ENCODE measurements around the gene FOSL2. TPM values are rescaled to one million over a fixed set of nuclear protein-coding genes. Genes with fewer than 3 reads are reported as not detected.

Gene FOSL2
- total RNA-seq, 2 donors from 2014 or later, result 44.5 to 52.5 TPM

GRCh38 chr2:28350791-28351285 lies 41.8 kb upstream of the FOSL2 start:
- H3K27me3 Mint-ChIP-seq, result no peaks in the 10 kb centered on the region
- H3K36me3 Mint-ChIP-seq, result no peaks in the 10 kb centered on the region
- no peaks in the 10 kb centered on the region for H3K9me3 Mint-ChIP-seq
- H3K4me1 Mint-ChIP-seq (ENCODE audit: low read depth in 2 of 2), result peaks cover 12 to 21% of the 10 kb centered on the region in 2 donors
- H3K4me3 Mint-ChIP-seq, result no peak overlapping the region
- no peak overlapping the region for H3K27ac Mint-ChIP-seq
- no peak for DNase-seq (ENCODE audit: low spot score)
- ATAC-seq, result no peak

GRCh38 chr2:28351621-28352020 lies 41.0 kb upstream of the FOSL2 start:
- Mint-ChIP-seq H3K9me3 (no peaks in the 10 kb centered on the region), H3K36me3 (no peaks in the 10 kb centered on the region), H3K4me1 (ENCODE audit: low read depth in 2 of 2) (peaks cover 12 to 21% of the 10 kb centered on the region in 2 donors), H3K27me3 (no peaks in the 10 kb centered on the region), H3K4me3 (no peak overlapping the region), H3K27ac (peak overlapping the region in 1 of 2 donors; percentile 41)
- no peak for ATAC-seq
- no peak for DNase-seq (ENCODE audit: low spot score)

DNA sequence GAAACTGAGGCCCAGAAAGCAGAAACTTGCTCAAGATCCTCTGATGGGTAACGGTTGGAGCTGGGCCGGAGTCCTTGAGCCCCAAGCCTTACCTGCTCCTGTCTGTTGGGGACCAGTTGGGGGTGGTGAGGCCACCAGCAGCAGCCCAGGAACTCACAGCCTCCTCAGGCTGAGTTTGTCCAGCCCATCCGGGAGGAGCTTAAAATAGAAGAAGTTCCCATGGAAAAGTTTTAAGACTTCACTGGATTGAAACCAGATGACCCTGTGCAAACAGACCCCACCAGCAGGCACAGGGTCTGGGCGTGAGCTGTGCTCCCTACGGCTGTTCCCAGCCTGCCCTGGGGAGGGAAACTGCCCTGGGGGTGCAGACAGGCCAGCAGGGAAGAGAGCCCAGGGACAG lies 40.6 kb upstream of the FOSL2 start:
- H3K27ac Mint-ChIP-seq, result no peak overlapping the region

DNA sequence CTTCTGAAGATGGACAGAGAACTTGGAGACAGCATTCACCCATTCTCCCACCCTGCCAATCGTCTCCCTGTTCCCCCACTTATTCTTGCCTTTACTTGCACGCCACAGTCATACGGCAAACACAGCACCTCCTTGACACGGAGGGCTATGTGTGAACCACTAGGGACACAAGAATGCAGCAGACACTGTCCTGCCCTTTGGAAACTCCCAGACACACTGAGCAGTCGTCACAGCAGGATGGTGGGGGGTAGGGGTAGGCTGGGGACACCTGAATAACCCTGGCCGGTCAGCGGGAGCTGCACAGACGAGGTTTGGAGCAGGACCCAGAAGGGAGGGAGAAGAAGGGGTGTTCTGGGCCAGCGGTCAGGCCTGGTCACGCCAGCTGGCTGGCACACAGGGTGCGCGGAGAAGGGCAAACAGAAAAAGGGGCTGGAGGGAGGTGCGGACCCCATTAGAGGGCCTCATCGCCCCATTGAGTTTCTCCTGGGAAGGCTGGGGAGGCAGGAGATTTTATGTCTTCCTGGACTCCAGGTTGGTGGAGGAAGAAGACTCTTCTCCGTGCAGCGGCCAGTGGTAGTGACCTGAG lies 40.0 kb upstream of the FOSL2 start:
- no peaks in the 10 kb centered on the region for H3K27me3 Mint-ChIP-seq
- H3K4me3 Mint-ChIP-seq, result no peak overlapping the region
- H3K27ac Mint-ChIP-seq, result no peak overlapping the region
- DNase-seq (ENCODE audit: low spot score), result peak; percentile 47
- ATAC-seq, result no peak
- no peaks in the 10 kb centered on the region for H3K36me3 Mint-ChIP-seq
- H3K4me1 Mint-ChIP-seq (ENCODE audit: low read depth in 2 of 2), result peaks cover 6 to 16% of the 10 kb centered on the region in 2 donors
- H3K9me3 Mint-ChIP-seq, result no peaks in the 10 kb centered on the region

More for the DNA sequence above, 40.6 kb upstream of the FOSL2 start:
- H3K4me1 Mint-ChIP-seq (ENCODE audit: low read depth in 2 of 2), result peaks cover 12 to 21% of the 10 kb centered on the region in 2 donors
- no peaks in the 10 kb centered on the region for H3K9me3 Mint-ChIP-seq
- DNase-seq (ENCODE audit: low spot score) (no peak), ATAC-seq (no peak)
- H3K36me3 Mint-ChIP-seq, result no peaks in the 10 kb centered on the region
- H3K27me3 Mint-ChIP-seq, result no peaks in the 10 kb centered on the region
- no peak overlapping the region for H3K4me3 Mint-ChIP-seq

DNA sequence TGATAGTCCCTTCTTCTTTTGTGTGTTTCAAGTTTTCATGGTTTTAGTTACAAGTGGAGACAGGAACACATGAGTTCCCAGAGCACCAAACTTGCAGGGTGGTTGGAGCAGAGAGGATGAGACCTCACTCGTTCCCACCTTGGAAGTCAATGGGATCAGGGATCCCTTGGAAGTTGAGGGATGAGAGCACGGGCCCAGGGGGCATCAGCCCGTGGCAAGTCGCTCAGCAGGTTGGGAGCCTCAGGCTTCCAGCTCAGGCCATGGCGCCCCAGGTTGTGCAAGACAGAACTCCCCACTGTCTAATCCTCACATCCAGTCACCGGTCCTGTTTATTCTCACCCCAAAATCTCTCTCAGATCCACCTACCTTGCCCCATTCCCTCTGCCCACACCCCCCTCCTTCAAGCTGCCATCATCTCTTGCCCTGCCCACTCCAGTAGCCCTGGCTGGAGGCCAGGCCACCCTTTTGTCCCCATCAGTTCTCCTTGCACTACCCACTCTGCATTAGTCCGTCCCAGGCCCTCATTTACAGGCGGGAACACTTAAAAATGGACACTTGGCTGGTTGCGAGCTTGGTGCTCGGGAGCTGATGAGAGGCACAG lies 37.6 kb upstream of the FOSL2 start:
- no peaks in the 10 kb centered on the region for H3K9me3 Mint-ChIP-seq
- peaks cover 15 to 26% of the 10 kb centered on the region in 2 donors for H3K4me1 Mint-ChIP-seq (ENCODE audit: low read depth in 2 of 2)
- ATAC-seq (no peak), DNase-seq (ENCODE audit: low spot score) (peak; percentile 42)
- H3K27me3 Mint-ChIP-seq, result no peaks in the 10 kb centered on the region
- H3K4me3 Mint-ChIP-seq, result no peak overlapping the region
- H3K36me3 Mint-ChIP-seq, result no peaks in the 10 kb centered on the region
- peak overlapping the region in 1 of 2 donors; percentile 69 for H3K27ac Mint-ChIP-seq

- no peaks in the 10 kb centered on the region for H3K9me3 Mint-ChIP-seq
- H3K36me3 Mint-ChIP-seq, result no peaks in the 10 kb centered on the region
- peak overlapping the region in 1 of 2 donors; percentile 69 for H3K27ac Mint-ChIP-seq
- H3K27me3 Mint-ChIP-seq, result no peaks in the 10 kb centered on the region
- ATAC-seq (no peak), DNase-seq (ENCODE audit: low spot score) (peak; percentile 42)
- H3K4me3 Mint-ChIP-seq, result no peak overlapping the region
- peaks cover 19 to 30% of the 10 kb centered on the region in 2 donors for H3K4me1 Mint-ChIP-seq (ENCODE audit: low read depth in 2 of 2)
Observed at GRCh38 chr2:28355521-28356094, 37.0 kb upstream of the FOSL2 start.

- DNase-seq (ENCODE audit: low spot score), result peak; percentile 59
- H3K27me3 Mint-ChIP-seq, result no peaks in the 10 kb centered on the region
- ATAC-seq, result no peak
- H3K4me1 Mint-ChIP-seq (ENCODE audit: low read depth in 2 of 2), result peaks cover 25 to 37% of the 10 kb centered on the region in 2 donors
- no peaks in the 10 kb centered on the region for H3K36me3 Mint-ChIP-seq
- H3K27ac Mint-ChIP-seq, result no peak overlapping the region
- H3K9me3 Mint-ChIP-seq, result no peaks in the 10 kb centered on the region
- H3K4me3 Mint-ChIP-seq, result no peak overlapping the region
Observed at GRCh38 chr2:28356095-28356911, 36.4 kb upstream of the FOSL2 start.

DNA sequence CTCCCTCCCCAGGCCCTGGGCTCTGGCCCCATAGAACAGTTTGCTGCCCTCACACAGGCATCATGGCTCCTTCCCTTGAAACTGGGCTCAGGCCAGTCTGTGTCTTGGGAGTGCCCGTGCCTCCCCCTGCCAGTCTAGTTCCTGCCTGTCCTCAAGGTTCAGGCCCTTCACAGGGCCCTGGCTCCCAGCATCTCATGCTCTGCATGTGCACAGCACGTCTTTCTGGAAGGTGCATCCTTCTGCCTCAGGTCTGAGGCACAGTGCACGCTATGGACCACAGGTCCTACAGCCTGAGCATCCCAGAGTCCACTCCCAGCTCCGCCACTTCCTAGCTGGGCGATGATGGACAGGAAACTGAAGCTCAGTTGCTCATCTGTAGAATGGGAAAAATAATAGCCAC lies 35.6 kb upstream of the FOSL2 start:
- ATAC-seq, result no peak
- Mint-ChIP-seq H3K27me3 (no peaks in the 10 kb centered on the region), H3K36me3 (no peaks in the 10 kb centered on the region), H3K4me1 (ENCODE audit: low read depth in 2 of 2) (peaks cover 29 to 39% of the 10 kb centered on the region in 2 donors), H3K4me3 (no peak overlapping the region), H3K9me3 (no peaks in the 10 kb centered on the region), H3K27ac (no peak overlapping the region)
- no peak for DNase-seq (ENCODE audit: low spot score)

GRCh38 chr2:28357948-28358667 lies 34.5 kb upstream of the FOSL2 start:
- peaks cover 39 to 43% of the 10 kb centered on the region in 2 donors for H3K4me1 Mint-ChIP-seq (ENCODE audit: low read depth in 2 of 2)
- no peak for ATAC-seq

GRCh38 chr2:28358668-28359201 lies 33.9 kb upstream of the FOSL2 start:
- H3K4me1 Mint-ChIP-seq (ENCODE audit: low read depth in 2 of 2), result peaks cover 46 to 49% of the 10 kb centered on the region in 2 donors
- H3K36me3 Mint-ChIP-seq, result no peaks in the 10 kb centered on the region
- H3K27me3 Mint-ChIP-seq, result no peaks in the 10 kb centered on the region
- peak; percentile 62 for DNase-seq (ENCODE audit: low spot score)
- peak overlapping the region; percentile 67 to 96 for H3K27ac Mint-ChIP-seq
- H3K9me3 Mint-ChIP-seq, result no peaks in the 10 kb centered on the region
- peak in 1 of 2 donors; percentile 2 for ATAC-seq
- peak overlapping the region; percentile 74 for H3K4me3 Mint-ChIP-seq

More at GRCh38 chr2:28357948-28358667, 34.5 kb upstream of the FOSL2 start:
- peak overlapping the region; percentile 74 for H3K4me3 Mint-ChIP-seq
- peak overlapping the region; percentile 67 to 96 for H3K27ac Mint-ChIP-seq
- DNase-seq (ENCODE audit: low spot score), result peak; percentile 57
- no peaks in the 10 kb centered on the region for H3K27me3 Mint-ChIP-seq
- no peaks in the 10 kb centered on the region for H3K9me3 Mint-ChIP-seq
- H3K36me3 Mint-ChIP-seq, result no peaks in the 10 kb centered on the region

GRCh38 chr2:28359222-28360057 lies 33.2 kb upstream of the FOSL2 start:
- H3K4me1 Mint-ChIP-seq (ENCODE audit: low read depth in 2 of 2), result peaks cover 52 to 55% of the 10 kb centered on the region in 2 donors
- H3K36me3 Mint-ChIP-seq, result no peaks in the 10 kb centered on the region
- H3K27ac Mint-ChIP-seq, result peak overlapping the region; percentile 67 to 96
- H3K9me3 Mint-ChIP-seq, result no peaks in the 10 kb centered on the region
- DNase-seq (ENCODE audit: low spot score) (peak; percentile 91), ATAC-seq (peak; percentile 86 to 87)
- peak overlapping the region; percentile 74 for H3K4me3 Mint-ChIP-seq
- H3K27me3 Mint-ChIP-seq, result no peaks in the 10 kb centered on the region

- H3K27me3 Mint-ChIP-seq, result no peaks in the 10 kb centered on the region
- ATAC-seq, result peak; percentile 14 to 21
- no peaks in the 10 kb centered on the region for H3K36me3 Mint-ChIP-seq
Observed at GRCh38 chr2:28360058-28360717, 32.5 kb upstream of the FOSL2 start.

More at GRCh38 chr2:28360058-28360717, 32.5 kb upstream of the FOSL2 start:
- Mint-ChIP-seq H3K4me1 (ENCODE audit: low read depth in 2 of 2) (peaks cover 60 to 62% of the 10 kb centered on the region in 2 donors), H3K4me3 (peak overlapping the region; percentile 62), H3K9me3 (no peaks in the 10 kb centered on the region), H3K27ac (peak overlapping the region; percentile 67 to 96)
- DNase-seq (ENCODE audit: low spot score), result peak; percentile 69
